ENCODE data around the gene SCD5. TPM values are rescaled to one million over a fixed set of nuclear protein-coding genes. Genes with fewer than 3 reads are reported as not detected.
A peak's percentile ranks its signal among the peaks of the same experiment; 100 is the strongest.

Gene SCD5
- total and polyA plus RNA-seq, 2 of the 8 experiments (the other 6 are each of a cell fraction or from before 2014, with no cell fraction given) = 0.92 to 1.2 TPM

GRCh38 chr4:82780170-82780751 is 18.3 kb downstream of the SCD5 start:
- FAIRE-seq (no peak), DNase-seq (ENCODE audit: low read depth in 1 of 2, low spot score in 2 of 2) (no peak)
- Histone ChIP-seq H2AK5ac (ENCODE audit: low read depth, low read length) (no peak overlapping the region), H3K36me3 (ENCODE audit: control insufficient read depth in 2 of 4, insufficient read depth in 4 of 4, low read length in 3 of 4) (no peaks in the 10 kb centered on the region), H3K9ac (replicated peaks in 1 of 4; ENCODE audit: extremely low read depth in 1 of 4, low read depth in 3 of 4, low read length in 3 of 4) (no peak overlapping the region), H3K23ac (ENCODE audit: insufficient read length) (no peak overlapping the region), H3K27me3 (replicated peaks in 1 of 4; ENCODE audit: control insufficient read depth in 3 of 4, extremely low read depth in 1 of 4, insufficient read depth in 3 of 4, low read length in 3 of 4) (peaks cover 26 to 47% (median 42%) of the 10 kb centered on the region in 4 experiments), H4K5ac (ENCODE audit: insufficient read length, low read depth, low read length) (no peak overlapping the region), H3K79me2 (ENCODE audit: control insufficient read depth in 1 of 2, insufficient read depth in 2 of 2, low read length in 2 of 2) (no peaks in the 10 kb centered on the region), H3K79me1 (ENCODE audit: low read depth, low read length) (no peaks in the 10 kb centered on the region), H2BK15ac (ENCODE audit: low read length) (no peak overlapping the region), H3K56ac (replicated peaks; ENCODE audit: insufficient read length, low read depth, low read length) (no peak overlapping the region), H4K91ac (replicated peaks; ENCODE audit: insufficient read length, low read length) (no peak overlapping the region), H3K4me2 (ENCODE audit: insufficient read depth in 1 of 2, low read depth in 2 of 2, low read length in 2 of 2) (no peak overlapping the region), H2AFZ (ENCODE audit: low read length) (no peak overlapping the region), H3K4ac (replicated peaks; ENCODE audit: insufficient read length, low read depth, low read length) (no peak overlapping the region), H3K9me3 (ENCODE audit: insufficient read depth in 2 of 2, low read depth in 1 of 2, low read length in 1 of 2) (peaks cover 0 to 3% of the 10 kb centered on the region in 2 experiments; a peak in 1 of 4 replicates), H4K8ac (ENCODE audit: extremely low read depth, insufficient read depth, low read length) (no peak overlapping the region), H3K14ac (ENCODE audit: insufficient read length) (no peak overlapping the region), H2BK12ac (ENCODE audit: low read depth, low read length) (no peak overlapping the region), H2BK5ac (ENCODE audit: low read depth, low read length) (no peak overlapping the region), H2BK20ac (ENCODE audit: low read length) (no peak overlapping the region), H4K20me1 (replicated peaks in 1 of 2; ENCODE audit: control insufficient read depth in 1 of 2, insufficient read depth in 2 of 2, low read length in 2 of 2) (peaks cover 6 to 15% of the 10 kb centered on the region in 2 experiments), H2BK120ac (replicated peaks; ENCODE audit: low read depth, low read length) (no peak overlapping the region), H3K4me1 (replicated peaks in 1 of 4; ENCODE audit: control insufficient read depth in 3 of 4, insufficient read depth in 4 of 4, low read length in 3 of 4) (peaks cover 0 to 13% (median 3%) of the 10 kb centered on the region in 4 experiments; a peak in 4 of 7 replicates), H3K27ac (ENCODE audit: low read depth, low read length) (no peak overlapping the region), H3K4me3 (ENCODE audit: extremely low read depth in 1 of 4, insufficient read depth in 2 of 4, low read depth in 3 of 4, low read length in 4 of 4) (no peak overlapping the region), H3K23me2 (ENCODE audit: low read depth, low read length) (no peaks in the 10 kb centered on the region), H3K18ac (ENCODE audit: extremely low read depth, low read length) (no peak overlapping the region)
- TF ChIP-seq MAFK (IDR thresholded peaks at IDR 0.05; ENCODE audit: low read depth, low read length) = peak; percentile 40; the same call in 1 of the 2 replicates
- TF ChIP-seq TAF1 (IDR thresholded peaks at IDR 0.05; ENCODE audit: low read depth, low read length) = no peak
- TF ChIP-seq FOSL1 (IDR thresholded peaks at IDR 0.05; ENCODE audit: insufficient read depth, low read depth, low read length) = no peak
- no peak for TF ChIP-seq PHF8 (conservative IDR thresholded peaks at IDR 0.05; ENCODE audit: low read depth, low read length)
- no peak for TF ChIP-seq SAP30 (IDR thresholded peaks at IDR 0.05; ENCODE audit: insufficient read depth, insufficient replicate concordance, low read length)
- no peak for TF ChIP-seq CHD2 (IDR thresholded peaks at IDR 0.05; ENCODE audit: low read length)
- no peak for TF ChIP-seq CTCF (IDR thresholded peaks at IDR 0.05; ENCODE audit: control extremely low read depth in 1 of 3, insufficient read depth in 1 of 3, low read depth in 1 of 3, low read length in 3 of 3)
- CTCF ChIA-PET (ENCODE audit: partially characterized antibody) = interaction anchor here (1.4 kb wide), 1 partner anchor 38 kb away, joined by 4 read pairs; no protein-coding TSS in a partner anchor
- WGBS, 2 experiments (ENCODE audit: extremely low coverage in 1 of 2, insufficient coverage in 1 of 2, insufficient read length in 1 of 2, insufficient replicate concordance in 2 of 2, low coverage in 1 of 2, low lambda C conversion rate in 2 of 2, missing lambda C conversion rate in 1 of 2) = 75% methylated on average over 1 of the region's 1 CpG; no CpG with 5 or more reads in 1 of the 2 experiments
- POLR2A ChIA-PET (ENCODE audit: partially characterized antibody) = interaction anchor here (0.6 kb wide), 1 partner anchor 161 kb away, joined by 4 read pairs; no protein-coding TSS in a partner anchor
